Measurements from ENCODE around the gene CADPS2. TPM values are rescaled to one million over a fixed set of nuclear protein-coding genes. Genes with fewer than 3 reads are reported as not detected.

The CADPS2 gene
- total and polyA plus RNA-seq, 2 donors (not counting 3 experiments of a cell fraction or from before 2014, with no cell fraction given), result 9.5 to 22.6 TPM

DNA sequence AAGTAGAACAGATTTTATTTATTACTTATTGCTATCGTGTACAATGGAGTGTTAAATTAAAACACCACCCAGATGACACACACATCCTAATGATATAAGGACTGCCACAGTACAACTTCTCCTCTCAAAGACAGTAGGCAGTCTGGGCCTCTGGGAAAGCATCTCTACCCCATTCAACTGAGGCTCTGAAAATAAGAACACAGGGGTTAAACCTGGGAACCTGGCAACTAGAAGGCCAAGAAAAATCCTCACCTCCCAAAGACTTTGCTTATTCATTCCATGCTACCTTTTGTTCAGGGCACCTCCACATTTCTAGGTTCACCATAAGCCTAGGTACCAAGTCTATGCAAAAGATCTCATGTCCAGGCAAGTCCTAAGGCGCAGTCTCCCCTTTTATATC is 456.3 kb downstream of the CADPS2 start:
- no peaks in the 10 kb centered on the region for H3K27me3 ChIP-seq (ENCODE audit: control insufficient read depth in 2 of 2, insufficient read depth in 2 of 2, low read length in 2 of 2)
- H3K4me3 ChIP-seq (replicated peaks in 1 of 3; ENCODE audit: insufficient read depth in 1 of 3, low read depth in 1 of 3, low read length in 3 of 3), result no peak overlapping the region
- FAIRE-seq (no peak), DNase-seq (ENCODE audit: low read depth, low spot score) (no peak)
- H3K4me2 ChIP-seq (ENCODE audit: insufficient read depth, low read length), result no peak overlapping the region
- H3K9me3 ChIP-seq (replicated peaks; ENCODE audit: control insufficient read depth, insufficient read depth, low read length), result no peaks in the 10 kb centered on the region
- H3K36me3 ChIP-seq (ENCODE audit: control insufficient read depth in 2 of 2, extremely low read depth in 1 of 2, insufficient read depth in 2 of 2, low read length in 2 of 2), result no peaks in the 10 kb centered on the region
- H3K9ac ChIP-seq (replicated peaks; ENCODE audit: extremely low read depth, insufficient read depth, low read length), result no peak overlapping the region
- POLR2A ChIA-PET, result no interaction called here
- intact Hi-C loops (cut with micrococcal nuclease), result loop anchor here (1.0 kb wide), 1 partner anchor 292 kb away; no protein-coding TSS in a partner anchor
- H4K20me1 ChIP-seq (replicated peaks; ENCODE audit: control insufficient read depth, extremely low read depth, insufficient read depth, low read length), result no peaks in the 10 kb centered on the region
- CTCF ChIA-PET, result no interaction called here
- TF ChIP-seq MYC (IDR thresholded peaks at IDR 0.05; ENCODE audit: low read depth, low read length) (no peak), POLR2AphosphoS5 (IDR thresholded peaks at IDR 0.05; ENCODE audit: insufficient read depth, low read depth, low read length) (no peak), POLR2A (IDR thresholded peaks at IDR 0.05; ENCODE audit: low read depth, low read length) (no peak), FOS (IDR thresholded peaks at IDR 0.05; ENCODE audit: borderline replicate concordance, insufficient read depth, low read length) (no peak), EZH2 (IDR thresholded peaks at IDR 0.05; ENCODE audit: borderline replicate concordance, low read depth, low read length, severe bottlenecking) (no peak), JUN (IDR thresholded peaks at IDR 0.05; ENCODE audit: borderline replicate concordance, insufficient read depth, insufficient read length, low read depth) (no peak), GATA2 (IDR thresholded peaks at IDR 0.05; ENCODE audit: insufficient read depth, insufficient read length, low read depth, low read length) (no peak)
- TF ChIP-seq, protein P1, sequence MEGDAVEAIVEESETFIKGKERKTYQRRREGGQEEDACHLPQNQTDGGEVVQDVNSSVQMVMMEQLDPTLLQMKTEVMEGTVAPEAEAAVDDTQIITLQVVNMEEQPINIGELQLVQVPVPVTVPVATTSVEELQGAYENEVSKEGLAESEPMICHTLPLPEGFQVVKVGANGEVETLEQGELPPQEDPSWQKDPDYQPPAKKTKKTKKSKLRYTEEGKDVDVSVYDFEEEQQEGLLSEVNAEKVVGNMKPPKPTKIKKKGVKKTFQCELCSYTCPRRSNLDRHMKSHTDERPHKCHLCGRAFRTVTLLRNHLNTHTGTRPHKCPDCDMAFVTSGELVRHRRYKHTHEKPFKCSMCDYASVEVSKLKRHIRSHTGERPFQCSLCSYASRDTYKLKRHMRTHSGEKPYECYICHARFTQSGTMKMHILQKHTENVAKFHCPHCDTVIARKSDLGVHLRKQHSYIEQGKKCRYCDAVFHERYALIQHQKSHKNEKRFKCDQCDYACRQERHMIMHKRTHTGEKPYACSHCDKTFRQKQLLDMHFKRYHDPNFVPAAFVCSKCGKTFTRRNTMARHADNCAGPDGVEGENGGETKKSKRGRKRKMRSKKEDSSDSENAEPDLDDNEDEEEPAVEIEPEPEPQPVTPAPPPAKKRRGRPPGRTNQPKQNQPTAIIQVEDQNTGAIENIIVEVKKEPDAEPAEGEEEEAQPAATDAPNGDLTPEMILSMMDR (IDR thresholded peaks at IDR 0.05; ENCODE audit: extremely low read depth in 1 of 2, insufficient read depth in 1 of 2, low read depth in 1 of 2, low read length in 2 of 2), result no peak
- TF ChIP-seq, protein P2, sequence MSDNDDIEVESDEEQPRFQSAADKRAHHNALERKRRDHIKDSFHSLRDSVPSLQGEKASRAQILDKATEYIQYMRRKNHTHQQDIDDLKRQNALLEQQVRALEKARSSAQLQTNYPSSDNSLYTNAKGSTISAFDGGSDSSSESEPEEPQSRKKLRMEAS (IDR thresholded peaks at IDR 0.05; ENCODE audit: insufficient read depth, insufficient read length), result no peak
- dilution Hi-C loops (cut with MboI; ENCODE audit: extremely low pct_ligation_motif_present, low sequenced_read_pairs), result no loop called here
- no TSS peak for BruUV-seq (replicated peaks)
- H2AFZ ChIP-seq (ENCODE audit: low read depth, low read length), result no peak overlapping the region
- H3K9me1 ChIP-seq (replicated peaks; ENCODE audit: control insufficient read depth, extremely low read depth, insufficient read depth, low read length), result no peaks in the 10 kb centered on the region
- H3K79me2 ChIP-seq (ENCODE audit: control insufficient read depth, insufficient read depth, low read length), result no peaks in the 10 kb centered on the region
- H3K4me1 ChIP-seq (ENCODE audit: control insufficient read depth, extremely low read depth, insufficient read depth, low read length), result peaks cover 14% of the 10 kb centered on the region
- no peak overlapping the region for H3K27ac ChIP-seq (ENCODE audit: insufficient read depth, low read depth, low read length)
